Measurements from ENCODE around the gene WDR27.

GRCh38 chr6:169726049-169726400, 24.2 kb upstream of the WDR27 start:
- no peak for TF ChIP-seq CTCF (IDR thresholded peaks at IDR 0.05; ENCODE audit: borderline replicate concordance, extremely low read depth, low read length, poor library complexity, severe bottlenecking)
- TF ChIP-seq EZH2 (IDR thresholded peaks at IDR 0.05; ENCODE audit: borderline replicate concordance, low read depth, low read length, severe bottlenecking) = no peak

Measured in DND-41 (cell line).